Liver (tissue), 9 donors: ENCODE results near the gene PPP3R2. TPM values are rescaled to one million over a fixed set of nuclear protein-coding genes. Genes with fewer than 3 reads are reported as not detected.

Experiments
- DNase-seq: peaks from one replicate; pipeline ENCODE4 v3.0.0-alpha.2; 2017; ENCODE audit warnings: low spot score
- H3K27ac ChIP-seq, 2 donors: one replicate each; pipeline ENCODE4 v1.7.0; 2013; ENCODE audit warnings: inconsistent platforms in 2 of 2, low read length in 2 of 2, control low read depth in 1 of 2, low read depth in 1 of 2, mild to moderate bottlenecking in 1 of 2
- H3K27me3 ChIP-seq, 4 donors: one replicate each; pipeline versions ENCODE4 v1.6.1 to v1.7.0; 2013; ENCODE audit warnings: low read length in 3 of 4, inconsistent platforms in 1 of 4, mild to moderate bottlenecking in 1 of 4, moderate library complexity in 1 of 4; ENCODE audit not compliant: control insufficient read depth in 4 of 4, insufficient read depth in 4 of 4
- H3K36me3 ChIP-seq, 4 donors: one replicate each; pipeline versions ENCODE4 v1.6.1 to v1.7.0; 2013; ENCODE audit warnings: low read length in 3 of 4, mild to moderate bottlenecking in 3 of 4, low read depth in 1 of 4, moderate library complexity in 1 of 4; ENCODE audit not compliant: control insufficient read depth in 4 of 4, insufficient read depth in 3 of 4
- H3K4me1 ChIP-seq, 4 donors: one replicate each; pipeline versions ENCODE4 v1.6.1 to v1.7.0; 2013; ENCODE audit warnings: low read length in 3 of 4, mild to moderate bottlenecking in 3 of 4, moderate library complexity in 1 of 4; ENCODE audit not compliant: control insufficient read depth in 4 of 4, insufficient read depth in 4 of 4
- H3K4me3 ChIP-seq, 3 donors: one replicate each; pipeline versions ENCODE4 v1.6.1 to v1.7.0; 2013; ENCODE audit warnings: low read length in 3 of 3, control low read depth in 1 of 3, low read depth in 1 of 3, mild to moderate bottlenecking in 1 of 3
- H3K9ac ChIP-seq, 2 donors: one replicate each; pipeline ENCODE4 v1.7.0; 2013; ENCODE audit warnings: low read length in 2 of 2, mild to moderate bottlenecking in 2 of 2, moderate library complexity in 2 of 2, control low read depth in 1 of 2, low read depth in 1 of 2
- H3K9me3 ChIP-seq, 4 donors: one replicate each; pipeline versions ENCODE4 v1.6.1 to v1.7.0; 2013; ENCODE audit warnings: low read length in 3 of 4; ENCODE audit not compliant: control insufficient read depth in 4 of 4
- CTCF ChIP-seq: fragments of 150-350 bp; IDR thresholded peaks from 2 replicates; pipeline ENCODE4 v1.5.1; 2017; ENCODE audit warnings: improper control_type of control experiment, low read depth, low read length; ENCODE audit not compliant: missing input control
- EGR1 ChIP-seq, 2 donors: IDR thresholded peaks; 2 replicates each; pipeline ENCODE4 v1.6.1; 2016 to 2018; ENCODE audit warnings: antibody characterized with exemption in 2 of 2, low read depth in 2 of 2
- GABPA ChIP-seq, 2 donors: IDR thresholded peaks in 1 of 2; conservative IDR thresholded peaks in 1 of 2; 2 replicates each; pipeline ENCODE4 v1.6.1; 2016; ENCODE audit warnings: antibody characterized with exemption in 2 of 2, mild to moderate bottlenecking in 1 of 2, moderate library complexity in 1 of 2
- HNF4A ChIP-seq, 2 donors: conservative IDR thresholded peaks; 2 replicates each; pipeline ENCODE4 v1.6.1; 2016; ENCODE audit warnings: antibody characterized with exemption in 2 of 2, mild to moderate bottlenecking in 2 of 2
- JUND ChIP-seq, 2 donors: IDR thresholded peaks; 2 replicates each; pipeline ENCODE4 v1.6.1; 2016; ENCODE audit warnings: antibody characterized with exemption in 2 of 2
- MAX ChIP-seq: IDR thresholded peaks from 2 replicates; pipeline ENCODE4 v1.6.1; 2016; ENCODE audit warnings: antibody characterized with exemption
- NR2F2 ChIP-seq: IDR thresholded peaks from 2 replicates; pipeline ENCODE4 v1.6.1; 2016; ENCODE audit warnings: antibody characterized with exemption
- RAD21 ChIP-seq, 2 donors: IDR thresholded peaks; 2 replicates each; pipeline ENCODE4 v1.6.1; 2016; ENCODE audit warnings: antibody characterized with exemption in 2 of 2, mild to moderate bottlenecking in 2 of 2
- REST ChIP-seq: IDR thresholded peaks from 2 replicates; pipeline ENCODE4 v1.6.1; 2016; ENCODE audit warnings: antibody characterized with exemption, mild to moderate bottlenecking
- RXRA ChIP-seq, 2 donors: IDR thresholded peaks; 2 replicates each; pipeline ENCODE4 v1.6.1; 2017 to 2018; ENCODE audit warnings: antibody characterized with exemption in 2 of 2, mild to moderate bottlenecking in 1 of 2
- SP1 ChIP-seq: IDR thresholded peaks from 2 replicates; pipeline ENCODE4 v1.6.1; 2018; ENCODE audit warnings: antibody characterized with exemption, mild to moderate bottlenecking
- TAF1 ChIP-seq: conservative IDR thresholded peaks from 2 replicates; pipeline ENCODE4 v1.6.1; 2016; ENCODE audit warnings: antibody characterized with exemption, mild to moderate bottlenecking
- YY1 ChIP-seq: IDR thresholded peaks from 2 replicates; pipeline ENCODE4 v1.6.1; 2016; ENCODE audit warnings: antibody characterized with exemption, mild to moderate bottlenecking
- WGBS: extraction: QIAGEN DNeasy Blood & Tissue Kit; methylation state at CpG from one replicate; pipeline ENCODE4 v1.1.7; 2013; 5-methylcytosine and 5-hydroxymethylcytosine counted together
- polyA plus RNA-seq, 2 donors: library from polyadenylated mRNA; stranded (reverse) in 1 of 2; unstranded in 1 of 2; fragments of 200-250 nt in 1 of 2; fragments of >200 nt in 1 of 2; fragmentation: Nextera tagmentation in 1 of 2; extraction: Ambion mirVana in 1 of 2; gene quantifications; one replicate each; pipeline versions ENCODE4 v1.2.1 to v1.2.3, GENCODE V29; 2013 to 2015
- total RNA-seq, 2 donors: library from RNA; depleted of rRNA; stranded (reverse); fragments of >200 nt; gene quantifications; one replicate each; pipeline ENCODE4 v1.2.3, GENCODE V29; 2014
- TF ChIP-seq, protein P1 (sequence below): IDR thresholded peaks from 2 replicates; pipeline ENCODE4 v1.6.1; 2016; ENCODE audit warnings: antibody characterized with exemption
- donor health status: healthy.
- donor health status: healthy.
- donor health status: healthy.
- donor health status: healthy.
- donor health status: healthy.

Gene PPP3R2
- total and polyA plus RNA-seq, 4 donors: 0.08 TPM; not detected in 3

DNA sequence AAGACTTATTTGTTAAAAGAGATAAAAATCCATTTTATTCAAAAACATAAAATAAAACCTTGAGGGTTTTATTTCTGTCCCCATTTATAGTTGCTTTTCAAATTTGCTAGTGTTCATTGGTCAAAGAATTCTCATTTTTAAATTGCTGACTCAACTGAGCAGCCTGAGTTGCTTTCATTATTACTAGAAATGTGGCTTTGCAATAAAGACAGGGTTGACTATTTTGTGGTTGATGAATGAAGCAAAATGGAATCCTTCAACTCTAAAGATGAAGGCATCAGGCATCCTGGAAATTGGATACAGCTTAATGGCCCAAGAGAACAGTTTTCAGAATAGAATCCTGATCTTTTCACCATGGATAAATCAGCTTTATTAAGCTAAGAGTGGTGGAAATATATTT lies 23.9 kb upstream of the PPP3R2 start:
- no peaks in the 10 kb centered on the region for H3K36me3 ChIP-seq
- DNase-seq: no peak
- H3K9ac ChIP-seq: no peak overlapping the region
- no peaks in the 10 kb centered on the region for H3K9me3 ChIP-seq
- peaks cover 0 to 3% (median 0%) of the 10 kb centered on the region in 4 donors for H3K4me1 ChIP-seq
- H3K4me3 ChIP-seq: no peak overlapping the region
- H3K27ac ChIP-seq: no peak overlapping the region
- TF ChIP-seq JUND (IDR thresholded peaks at IDR 0.05) (no peak), YY1 (no peak), MAX (no peak), SP1 (no peak), REST (no peak), NR2F2 (no peak), RXRA (IDR thresholded peaks at IDR 0.05) (no peak)
- no peaks in the 10 kb centered on the region for H3K27me3 ChIP-seq

GRCh38 chr9:101605547-101605946 lies 10.8 kb upstream of the PPP3R2 start:
- no peaks in the 10 kb centered on the region for H3K27me3 ChIP-seq
- no peak overlapping the region for H3K9ac ChIP-seq
- no peak for TF ChIP-seq EGR1 (IDR thresholded peaks at IDR 0.05; ENCODE audit: low read depth in 2 of 2)
- TF ChIP-seq NR2F2: no peak
- peak; percentile 34 for TF ChIP-seq YY1
- TF ChIP-seq, protein P1, sequence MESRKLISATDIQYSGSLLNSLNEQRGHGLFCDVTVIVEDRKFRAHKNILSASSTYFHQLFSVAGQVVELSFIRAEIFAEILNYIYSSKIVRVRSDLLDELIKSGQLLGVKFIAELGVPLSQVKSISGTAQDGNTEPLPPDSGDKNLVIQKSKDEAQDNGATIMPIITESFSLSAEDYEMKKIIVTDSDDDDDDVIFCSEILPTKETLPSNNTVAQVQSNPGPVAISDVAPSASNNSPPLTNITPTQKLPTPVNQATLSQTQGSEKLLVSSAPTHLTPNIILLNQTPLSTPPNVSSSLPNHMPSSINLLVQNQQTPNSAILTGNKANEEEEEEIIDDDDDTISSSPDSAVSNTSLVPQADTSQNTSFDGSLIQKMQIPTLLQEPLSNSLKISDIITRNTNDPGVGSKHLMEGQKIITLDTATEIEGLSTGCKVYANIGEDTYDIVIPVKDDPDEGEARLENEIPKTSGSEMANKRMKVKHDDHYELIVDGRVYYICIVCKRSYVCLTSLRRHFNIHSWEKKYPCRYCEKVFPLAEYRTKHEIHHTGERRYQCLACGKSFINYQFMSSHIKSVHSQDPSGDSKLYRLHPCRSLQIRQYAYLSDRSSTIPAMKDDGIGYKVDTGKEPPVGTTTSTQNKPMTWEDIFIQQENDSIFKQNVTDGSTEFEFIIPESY: peak; percentile 24
- peak; percentile 75 for TF ChIP-seq SP1
- peak; percentile 19 to 33 for TF ChIP-seq JUND (IDR thresholded peaks at IDR 0.05)
- peak; percentile 72 to 81 for TF ChIP-seq HNF4A (conservative IDR thresholded peaks at IDR 0.05)
- peak; percentile 46 to 57 for TF ChIP-seq RAD21 (IDR thresholded peaks at IDR 0.05)
- TF ChIP-seq TAF1: peak; percentile 50
- peak; percentile 49 to 72 for TF ChIP-seq RXRA (IDR thresholded peaks at IDR 0.05)
- TF ChIP-seq REST: peak; percentile 46
- no peak for TF ChIP-seq CTCF
- TF ChIP-seq GABPA (IDR thresholded peaks at IDR 0.05 in 1 of 2, conservative IDR thresholded peaks at IDR 0.05 in 1 of 2): peak in 1 of 2 donors; percentile 73
- 35% methylated on average over 3 of the region's 3 CpGs for WGBS
- peak overlapping the region; percentile 38 to 68 for H3K27ac ChIP-seq
- H3K4me3 ChIP-seq: peak overlapping the region; percentile 22 to 74 (median 55)
- H3K36me3 ChIP-seq: no peaks in the 10 kb centered on the region
- no peaks in the 10 kb centered on the region for H3K9me3 ChIP-seq
- DNase-seq: no peak
- H3K4me1 ChIP-seq: peaks cover 0 to 28% (median 16%) of the 10 kb centered on the region in 4 donors
